Measurements from ENCODE around the gene DMRTA2.
"Not testable (repeated sequence)": the region's sequence is repeated elsewhere in the genome, so short reads cannot be mapped to it uniquely, and the experiment has no call there.

DMRTA2 gene

GRCh38 chr1:50419192-50419906, 3.9 kb downstream of the DMRTA2 start:
- ATAC-seq (peak; percentile 12), DNase-seq (no peak)
- Mint-ChIP-seq H3K9me3 (no peaks in the 10 kb centered on the region), H3K27me3 (peaks cover 81% of the 10 kb centered on the region), H3K36me3 (ENCODE audit: low read depth) (no peaks in the 10 kb centered on the region), H3K4me1 (peaks cover 38% of the 10 kb centered on the region), H3K27ac (no peak overlapping the region), H3K4me3 (peak overlapping the region; percentile 19)

- DNase-seq (peak; percentile 9), ATAC-seq (no peak)
- H3K9me3 Mint-ChIP-seq: no peaks in the 10 kb centered on the region
- no peaks in the 10 kb centered on the region for H3K36me3 Mint-ChIP-seq (ENCODE audit: low read depth)
- peaks cover 80% of the 10 kb centered on the region for H3K27me3 Mint-ChIP-seq
- peaks cover 32% of the 10 kb centered on the region for H3K4me1 Mint-ChIP-seq
- H3K27ac Mint-ChIP-seq: no peak overlapping the region
- H3K4me3 Mint-ChIP-seq: no peak overlapping the region
Measured at GRCh38 chr1:50418600-50419109, 4.6 kb downstream of the DMRTA2 start.

- Mint-ChIP-seq H3K27me3 (peaks cover 80% of the 10 kb centered on the region), H3K27ac (peak overlapping the region; percentile 32), H3K36me3 (ENCODE audit: low read depth) (no peaks in the 10 kb centered on the region), H3K4me1 (peaks cover 28% of the 10 kb centered on the region), H3K9me3 (no peaks in the 10 kb centered on the region), H3K4me3 (no peak overlapping the region)
- DNase-seq (no peak), ATAC-seq (no peak)
Measured at GRCh38 chr1:50417946-50418599, 5.2 kb downstream of the DMRTA2 start.

- ATAC-seq (no peak), DNase-seq (no peak)
- H3K9me3 Mint-ChIP-seq: no peaks in the 10 kb centered on the region
- H3K27ac Mint-ChIP-seq: peak overlapping the region; percentile 32
- H3K4me1 Mint-ChIP-seq: peaks cover 24% of the 10 kb centered on the region
- H3K36me3 Mint-ChIP-seq (ENCODE audit: low read depth): no peaks in the 10 kb centered on the region
- H3K4me3 Mint-ChIP-seq: no peak overlapping the region
- peaks cover 80% of the 10 kb centered on the region for H3K27me3 Mint-ChIP-seq
Measured at GRCh38 chr1:50417507-50417906, 5.7 kb downstream of the DMRTA2 start.

GRCh38 chr1:50416553-50417453, 6.4 kb downstream of the DMRTA2 start:
- no peaks in the 10 kb centered on the region for H3K9me3 Mint-ChIP-seq
- no peak overlapping the region for H3K27ac Mint-ChIP-seq
- no peaks in the 10 kb centered on the region for H3K36me3 Mint-ChIP-seq (ENCODE audit: low read depth)
- no peak overlapping the region for H3K4me3 Mint-ChIP-seq
- ATAC-seq (no peak), DNase-seq (no peak)
- H3K4me1 Mint-ChIP-seq: peaks cover 19% of the 10 kb centered on the region
- H3K27me3 Mint-ChIP-seq: peaks cover 75% of the 10 kb centered on the region

GRCh38 chr1:50416150-50416527, 7.1 kb downstream of the DMRTA2 start:
- DNase-seq (no peak), ATAC-seq (no peak)
- H3K36me3 Mint-ChIP-seq (ENCODE audit: low read depth): no peaks in the 10 kb centered on the region
- no peaks in the 10 kb centered on the region for H3K9me3 Mint-ChIP-seq
- peaks cover 73% of the 10 kb centered on the region for H3K27me3 Mint-ChIP-seq
- H3K4me1 Mint-ChIP-seq: peaks cover 18% of the 10 kb centered on the region
- H3K4me3 Mint-ChIP-seq: no peak overlapping the region
- no peak overlapping the region for H3K27ac Mint-ChIP-seq

- no peaks in the 10 kb centered on the region for H3K9me3 Mint-ChIP-seq
- H3K4me3 Mint-ChIP-seq: no peak overlapping the region
- no peaks in the 10 kb centered on the region for H3K36me3 Mint-ChIP-seq (ENCODE audit: low read depth)
- no peak for DNase-seq
- no peak for ATAC-seq
- H3K27me3 Mint-ChIP-seq: peaks cover 75% of the 10 kb centered on the region
- H3K4me1 Mint-ChIP-seq: peaks cover 17% of the 10 kb centered on the region
- no peak overlapping the region for H3K27ac Mint-ChIP-seq
Measured at GRCh38 chr1:50415235-50416149, 7.8 kb downstream of the DMRTA2 start.

- Mint-ChIP-seq H3K4me1 (peaks cover 10% of the 10 kb centered on the region), H3K27ac (no peak overlapping the region), H3K36me3 (ENCODE audit: low read depth) (no peaks in the 10 kb centered on the region), H3K27me3 (peaks cover 69% of the 10 kb centered on the region), H3K9me3 (no peaks in the 10 kb centered on the region), H3K4me3 (no peak overlapping the region)
- ATAC-seq (no peak), DNase-seq (no peak)
Measured at GRCh38 chr1:50414853-50415234, 8.4 kb downstream of the DMRTA2 start.

- H3K4me3 Mint-ChIP-seq: no peak overlapping the region
- no peak overlapping the region for H3K27ac Mint-ChIP-seq
- no peaks in the 10 kb centered on the region for H3K9me3 Mint-ChIP-seq
- ATAC-seq: no peak
- peaks cover 62% of the 10 kb centered on the region for H3K27me3 Mint-ChIP-seq
- DNase-seq: no peak
- H3K36me3 Mint-ChIP-seq (ENCODE audit: low read depth): no peaks in the 10 kb centered on the region
- H3K4me1 Mint-ChIP-seq: peaks cover 8% of the 10 kb centered on the region
Measured at GRCh38 chr1:50412813-50413476, 10.3 kb downstream of the DMRTA2 start.

GRCh38 chr1:50405814-50406213, 17.4 kb downstream of the DMRTA2 start:
- Mint-ChIP-seq H3K36me3 (ENCODE audit: low read depth) (no peaks in the 10 kb centered on the region), H3K9me3 (no peaks in the 10 kb centered on the region), H3K4me3 (no peak overlapping the region), H3K4me1 (no peaks in the 10 kb centered on the region), H3K27ac (no peak overlapping the region), H3K27me3 (peaks cover 44% of the 10 kb centered on the region)
- ATAC-seq (no peak), DNase-seq (no peak)

- H3K4me3 Mint-ChIP-seq: no peak overlapping the region
- H3K27ac Mint-ChIP-seq: no peak overlapping the region
- ATAC-seq (no peak), DNase-seq (no peak)
- no peaks in the 10 kb centered on the region for H3K4me1 Mint-ChIP-seq
- H3K9me3 Mint-ChIP-seq: peaks cover 6% of the 10 kb centered on the region
- no peaks in the 10 kb centered on the region for H3K36me3 Mint-ChIP-seq (ENCODE audit: low read depth)
- peaks cover 23% of the 10 kb centered on the region for H3K27me3 Mint-ChIP-seq
Measured at GRCh38 chr1:50393522-50394120, 29.6 kb downstream of the DMRTA2 start.

- not testable (repeated sequence) for H3K9me3 Mint-ChIP-seq; H3K27ac Mint-ChIP-seq; H3K4me3 Mint-ChIP-seq; H3K27me3 Mint-ChIP-seq; H3K4me1 Mint-ChIP-seq; H3K36me3 Mint-ChIP-seq (ENCODE audit: low read depth); ATAC-seq; DNase-seq
Measured at GRCh38 chr1:50381551-50381950, 41.7 kb downstream of the DMRTA2 start.

GRCh38 chr1:50378770-50379169, 44.5 kb downstream of the DMRTA2 start:
- DNase-seq: no peak

More at GRCh38 chr1:50378770-50379169, 44.5 kb downstream of the DMRTA2 start:
- Mint-ChIP-seq H3K9me3 (peaks cover 7% of the 10 kb centered on the region), H3K27me3 (peaks cover 15% of the 10 kb centered on the region), H3K27ac (no peak overlapping the region), H3K36me3 (ENCODE audit: low read depth) (no peaks in the 10 kb centered on the region), H3K4me1 (no peaks in the 10 kb centered on the region), H3K4me3 (no peak overlapping the region)
- ATAC-seq: no peak
